ENCODE results near the gene MROH9. TPM values are rescaled to one million over a fixed set of nuclear protein-coding genes. Genes with fewer than 3 reads are reported as not detected.

The MROH9 gene
- total and polyA plus RNA-seq, 7 donors: not detected

DNA sequence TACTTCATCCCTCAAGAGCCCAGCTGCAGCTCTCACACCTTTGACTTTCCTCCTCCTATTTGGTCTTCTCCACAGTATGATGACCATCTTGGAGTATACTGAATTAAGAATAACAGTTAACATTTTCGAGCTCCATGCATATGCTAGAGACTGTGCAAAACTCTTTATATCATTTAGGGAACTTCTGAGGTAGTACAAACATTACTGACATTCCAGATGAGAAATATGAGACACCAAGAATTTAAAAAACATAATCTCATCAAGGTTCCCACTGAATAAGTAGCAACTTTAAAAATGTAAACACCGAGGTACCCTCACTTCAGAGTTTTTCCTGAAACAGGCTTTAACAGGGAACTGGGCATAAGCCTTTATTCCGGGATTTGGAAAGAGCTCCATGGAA, 178.0 kb downstream of the MROH9 start:
- no peak for TF ChIP-seq CTCF (IDR thresholded peaks at IDR 0.05)
- Histone ChIP-seq H3K9me3 (no peaks in the 10 kb centered on the region), H3K4me1 (no peaks in the 10 kb centered on the region), H3K4me3 (no peak overlapping the region), H3K36me3 (ENCODE audit: insufficient read depth in 1 of 2, low read depth in 1 of 2) (no peaks in the 10 kb centered on the region), H3K27me3 (ENCODE audit: insufficient read depth in 3 of 3, low read length in 2 of 3) (peaks cover 0 to 1% (median 0%) of the 10 kb centered on the region in 3 donors), H3K27ac (no peak overlapping the region)
- ATAC-seq (no peak), DNase-seq (no peak)
- intact Hi-C loops (cut with DNase I): no loop called here
- WGBS, 3 donors: 52 to 68% (median 61%) methylated on average over 3 of the region's 3 CpGs

Other genes starting within 250 kb of the MROH9 start
- gene FMO3, start 155.4 kb downstream of the MROH9 start, total RNA-seq: 1 to 10 TPM in 2 of 4 donors, under 1 TPM in 2; 0.48 to 3.6 (median 1.6) TPM
- gene FMO3, start 155.4 kb downstream of the MROH9 start, polyA plus RNA-seq: 1 to 10 TPM in 2 of 3 donors, under 1 TPM in 1; 0.92 to 1.6 (median 1.4) TPM
- gene FMO2, start 249.8 kb downstream of the MROH9 start, total RNA-seq: 10 to 100 TPM; 16.3 to 54.1 (median 17.8) TPM
- gene FMO2, start 249.8 kb downstream of the MROH9 start, polyA plus RNA-seq: 10 to 100 TPM in 1 of 3 donors, 1 to 10 TPM in 2; 6.9 to 17.2 (median 9.4) TPM